DOHH2 (cell line): ENCODE results near the gene GAS2.

ENCODE experiments used
- H3F3A ChIP-seq: fragments of 200-600 bp; sonication (generic), shearing (Covaris generic); 2 replicates; pipeline ENCODE4 v1.6.0; 2016; ENCODE audit warnings: antibody characterized with exemption, mild to moderate bottlenecking; ENCODE audit not compliant: control insufficient read depth, insufficient read depth
- H3K27ac ChIP-seq: fragments of 200-600 bp; sonication (generic); 2 replicates; pipeline ENCODE4 v1.5.1; 2014; ENCODE audit warnings: low read depth, mild to moderate bottlenecking, low read length, moderate library complexity
- H3K27me3 ChIP-seq: fragments of 200-600 bp; sonication (generic); 2 replicates; pipeline ENCODE4 v1.6.1; 2014; ENCODE audit warnings: mild to moderate bottlenecking, low read length, mixed read lengths; ENCODE audit not compliant: control insufficient read depth
- H3K36me3 ChIP-seq: fragments of 200-600 bp; sonication (generic); 2 replicates; pipeline ENCODE4 v1.6.1; 2014; ENCODE audit warnings: mild to moderate bottlenecking, low read length, moderate library complexity, mixed read lengths; ENCODE audit not compliant: control insufficient read depth
- H3K4me1 ChIP-seq: fragments of 200-600 bp; sonication (generic); 2 replicates; pipeline ENCODE4 v1.6.1; 2014; ENCODE audit warnings: mild to moderate bottlenecking, low read length, mixed read lengths; ENCODE audit not compliant: control insufficient read depth
- H3K4me2 ChIP-seq: fragments of 200-600 bp; sonication (generic); 2 replicates; pipeline ENCODE4 v1.6.0; 2014; ENCODE audit warnings: mild to moderate bottlenecking, low read length, moderate library complexity
- H3K4me3 ChIP-seq: fragments of 200-600 bp; sonication (generic); 2 replicates; pipeline ENCODE4 v1.5.1; 2014; ENCODE audit warnings: mild to moderate bottlenecking, low read length, mixed read lengths
- H3K79me2 ChIP-seq: fragments of 200-600 bp; sonication (generic); 2 replicates; pipeline ENCODE4 v1.6.1; 2014; ENCODE audit warnings: mild to moderate bottlenecking, low read length, mixed read lengths; ENCODE audit not compliant: control insufficient read depth
- H3K9me2 ChIP-seq: fragments of 200-600 bp; sonication (generic); replicated peaks from 2 replicates; pipeline ENCODE4 v1.6.1; 2014; ENCODE audit warnings: mild to moderate bottlenecking, low read length, mixed read lengths; ENCODE audit not compliant: control insufficient read depth
- H3K9me3 ChIP-seq: fragments of 200-600 bp; sonication (generic); 2 replicates; pipeline ENCODE4 v1.6.1; 2014; ENCODE audit warnings: antibody characterized with exemption, low read length, mixed read lengths; ENCODE audit not compliant: control insufficient read depth, insufficient read depth
- H4K20me1 ChIP-seq: fragments of 200-600 bp; sonication (generic); 2 replicates; pipeline ENCODE4 v1.6.0; 2014; ENCODE audit warnings: low read depth, mild to moderate bottlenecking, antibody characterized with exemption, low read length, moderate library complexity; ENCODE audit not compliant: control insufficient read depth, insufficient read depth
- CTCF ChIP-seq: fragments of 200-600 bp; sonication (generic); IDR thresholded peaks from one replicate; pipeline ENCODE4 v1.5.1; 2014; ENCODE audit warnings: antibody characterized with exemption, mild to moderate bottlenecking, low read depth, low read length; ENCODE audit not compliant: poor library complexity, severe bottlenecking
- EZH2phosphoT487 ChIP-seq: fragments of 200-600 bp; sonication (generic); IDR thresholded peaks from 2 replicates; pipeline ENCODE4 v1.6.1; 2017; ENCODE audit warnings: borderline replicate concordance, mild to moderate bottlenecking, antibody characterized with exemption, low read length, moderate library complexity, mixed read lengths

GAS2 gene

GRCh38 chr11:22725079-22725478, 58.7 kb downstream of the GAS2 start:
- TF ChIP-seq CTCF (no peak), EZH2phosphoT487 (no peak)
- H3F3A ChIP-seq, result no peaks in the 10 kb centered on the region
- H3K4me2 ChIP-seq, result no peak overlapping the region
- H3K4me1 ChIP-seq, result no peaks in the 10 kb centered on the region
- no peaks in the 10 kb centered on the region for H3K79me2 ChIP-seq
- no peak overlapping the region for H3K4me3 ChIP-seq
- peaks cover 4% of the 10 kb centered on the region; the same call in 1 of the 2 replicates for H3K27me3 ChIP-seq
- no peak overlapping the region for H3K27ac ChIP-seq
- H3K36me3 ChIP-seq, result no peaks in the 10 kb centered on the region
- no peaks in the 10 kb centered on the region for H3K9me2 ChIP-seq
- no peaks in the 10 kb centered on the region for H4K20me1 ChIP-seq
- no peaks in the 10 kb centered on the region for H3K9me3 ChIP-seq

- Histone ChIP-seq H3K4me1 (no peaks in the 10 kb centered on the region), H3K4me3 (no peak overlapping the region), H3K27me3 (peaks cover 4% of the 10 kb centered on the region; the same call in 1 of the 2 replicates), H3K4me2 (no peak overlapping the region), H3K36me3 (no peaks in the 10 kb centered on the region), H3K79me2 (no peaks in the 10 kb centered on the region), H3K27ac (no peak overlapping the region), H3K9me2 (no peaks in the 10 kb centered on the region), H4K20me1 (no peaks in the 10 kb centered on the region), H3K9me3 (no peaks in the 10 kb centered on the region), H3F3A (no peaks in the 10 kb centered on the region)
- TF ChIP-seq EZH2phosphoT487 (no peak), CTCF (no peak)
Observed at GRCh38 chr11:22728600-22729389, 62.4 kb downstream of the GAS2 start.

- H4K20me1 ChIP-seq, result no peaks in the 10 kb centered on the region
- no peaks in the 10 kb centered on the region for H3K4me1 ChIP-seq
- H3K9me3 ChIP-seq, result no peaks in the 10 kb centered on the region
- no peak for TF ChIP-seq CTCF
- TF ChIP-seq EZH2phosphoT487, result no peak
- H3K9me2 ChIP-seq, result no peaks in the 10 kb centered on the region
- no peaks in the 10 kb centered on the region for H3F3A ChIP-seq
- H3K27me3 ChIP-seq, result peaks cover 4% of the 10 kb centered on the region; the same call in 1 of the 2 replicates
- H3K4me2 ChIP-seq, result no peak overlapping the region
- no peaks in the 10 kb centered on the region for H3K36me3 ChIP-seq
- H3K27ac ChIP-seq, result no peak overlapping the region
- no peak overlapping the region for H3K4me3 ChIP-seq
- H3K79me2 ChIP-seq, result no peaks in the 10 kb centered on the region
Observed at GRCh38 chr11:22730319-22730718, 63.9 kb downstream of the GAS2 start.
